NCI-H146 treated with DMSO at 0.1 percent for 48 hours (cell line): Measurements from ENCODE around the gene CYB5B.

Source experiments
- DNase-seq: peaks from one replicate; lab custom pipeline; 2025; ENCODE audit not compliant: unreplicated experiment; lab: John Stamatoyannopoulos, UW

CYB5B gene, protein sequence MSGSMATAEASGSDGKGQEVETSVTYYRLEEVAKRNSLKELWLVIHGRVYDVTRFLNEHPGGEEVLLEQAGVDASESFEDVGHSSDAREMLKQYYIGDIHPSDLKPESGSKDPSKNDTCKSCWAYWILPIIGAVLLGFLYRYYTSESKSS

DNA sequence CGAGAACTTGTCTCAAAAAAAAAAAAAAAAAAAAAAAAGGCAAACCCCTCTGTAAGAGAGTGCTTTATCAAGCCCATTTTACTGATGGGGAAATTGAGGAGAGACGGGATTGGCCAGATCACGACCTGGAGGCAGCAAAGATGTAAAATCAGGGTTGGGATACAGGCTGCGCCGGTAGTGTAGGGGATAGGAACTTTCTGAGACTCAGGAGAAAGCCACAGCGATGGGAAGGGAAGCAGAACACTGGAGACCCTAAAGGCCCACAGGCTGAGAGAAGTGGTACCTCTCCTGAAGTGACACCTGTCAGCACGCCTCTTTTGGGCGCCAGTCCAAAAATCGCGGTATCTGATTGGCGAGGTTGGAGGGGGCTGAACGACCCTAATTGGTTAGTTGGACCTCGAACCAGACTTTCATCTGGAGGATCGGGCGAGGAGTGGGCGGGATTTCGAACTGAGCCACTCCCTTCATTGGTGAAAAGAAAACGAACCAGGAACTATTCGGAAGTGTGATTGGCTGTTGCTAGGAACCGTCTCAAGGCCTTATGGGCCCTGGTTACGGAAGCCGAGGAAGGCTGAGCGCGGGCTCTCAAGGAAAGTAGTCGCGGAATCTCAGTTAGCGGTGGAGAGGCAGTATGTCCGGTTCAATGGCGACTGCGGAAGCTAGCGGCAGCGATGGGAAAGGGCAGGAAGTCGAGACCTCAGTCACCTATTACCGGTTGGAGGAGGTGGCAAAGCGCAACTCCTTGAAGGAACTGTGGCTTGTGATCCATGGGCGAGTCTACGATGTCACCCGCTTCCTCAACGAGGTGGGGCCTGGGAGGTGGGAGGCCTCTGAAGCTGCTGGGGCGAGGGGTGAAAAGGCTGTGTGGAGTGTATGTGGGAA lies at the start of gene CYB5B:
CYB5B (plus strand) TSS at position 567 of the 882 bp plus-strand sequence; CDS start at position 632, 65 bp downstream.
- DNase-seq = peak; percentile 97

DNA sequence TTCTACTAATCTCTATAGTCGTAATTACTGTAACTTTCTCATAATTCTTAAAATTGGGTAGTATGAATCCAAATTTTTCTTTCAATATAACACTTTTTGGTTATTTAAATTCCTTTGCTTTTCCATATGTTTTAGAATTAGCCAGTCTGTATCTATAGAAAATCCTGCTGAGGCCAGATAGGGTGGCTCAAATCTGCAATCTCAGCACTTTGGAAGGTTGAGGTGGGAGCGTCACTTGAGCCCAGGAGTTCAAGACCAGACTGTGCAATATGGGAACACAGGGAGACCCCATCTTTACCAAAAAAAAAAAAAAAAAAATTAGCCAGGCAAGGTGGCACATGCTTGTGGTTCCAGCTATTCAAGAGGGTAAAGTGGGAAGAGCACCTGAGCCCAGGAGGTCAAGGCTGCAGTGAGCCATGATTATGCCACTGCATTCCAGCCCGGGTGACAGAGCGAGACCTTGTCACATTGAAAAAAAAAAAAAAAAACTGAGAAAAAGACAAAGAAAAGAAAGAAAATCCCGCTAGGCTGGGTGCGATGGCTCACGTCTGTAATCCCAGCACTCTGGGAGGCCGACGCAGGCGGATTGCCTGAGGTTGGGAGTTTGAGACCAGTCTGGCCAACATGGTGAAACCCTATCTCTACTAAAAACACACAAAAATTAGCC lies 47.9 kb upstream of the CYB5B start:
- DNase-seq = no peak

DNA sequence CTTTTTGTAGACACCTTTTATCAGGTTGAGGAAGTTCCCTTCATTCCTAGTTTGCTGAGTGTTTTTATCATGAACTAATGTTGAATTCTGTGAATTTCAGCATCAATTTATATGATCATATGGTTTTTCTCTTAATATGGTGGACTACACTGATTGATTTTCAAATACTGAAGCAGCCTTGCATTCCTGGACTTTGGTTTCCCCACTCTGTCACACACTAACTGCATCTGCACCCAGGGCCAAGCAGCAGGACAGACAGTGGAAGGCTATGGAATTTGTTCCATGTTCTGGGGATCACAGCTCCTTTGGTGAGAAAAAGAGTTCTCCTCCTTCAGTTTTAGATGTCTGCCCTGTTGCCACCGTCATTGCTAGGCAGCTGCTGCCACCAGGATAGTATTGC lies 46.4 kb upstream of the CYB5B start:
- no peak for DNase-seq

DNA sequence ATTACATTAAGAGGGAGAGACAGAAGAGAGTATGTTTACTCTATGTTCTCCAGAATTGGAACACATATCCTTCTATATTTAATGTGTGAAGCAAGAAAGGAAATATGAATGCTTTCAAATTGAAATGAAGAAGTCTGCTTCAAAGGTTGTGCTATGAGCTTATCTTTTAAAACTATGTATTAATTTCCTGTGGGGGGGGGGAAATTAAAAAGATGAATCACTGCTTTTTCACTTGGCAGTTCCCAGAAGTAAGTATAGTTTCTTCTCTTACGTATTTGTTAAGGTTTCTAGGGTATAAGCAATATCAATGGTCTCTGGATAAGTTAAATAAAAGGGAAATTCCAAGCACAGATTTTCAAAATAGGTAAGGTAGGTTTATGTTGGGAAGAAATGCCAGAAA lies 45.7 kb upstream of the CYB5B start:
- no peak for DNase-seq

DNA sequence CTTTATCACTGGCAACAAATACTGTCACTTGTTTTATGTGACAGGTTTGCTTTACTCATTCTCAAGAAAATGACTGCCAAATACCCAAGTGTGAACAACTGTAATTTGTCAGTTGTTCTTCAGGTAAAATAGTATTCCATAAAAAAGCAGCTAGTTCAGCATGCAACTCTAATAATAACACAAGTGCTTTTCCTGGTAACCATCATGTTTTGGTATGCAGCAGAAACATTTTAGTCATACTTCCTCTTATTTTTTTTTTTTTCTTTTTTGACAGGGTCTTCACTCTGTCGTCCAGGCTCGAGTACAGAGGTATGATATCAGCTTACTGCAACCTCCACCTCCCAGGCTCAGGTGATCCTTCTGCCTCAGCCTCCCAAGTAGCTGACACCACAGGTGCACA lies 43.2 kb upstream of the CYB5B start:
- no peak for DNase-seq

DNA sequence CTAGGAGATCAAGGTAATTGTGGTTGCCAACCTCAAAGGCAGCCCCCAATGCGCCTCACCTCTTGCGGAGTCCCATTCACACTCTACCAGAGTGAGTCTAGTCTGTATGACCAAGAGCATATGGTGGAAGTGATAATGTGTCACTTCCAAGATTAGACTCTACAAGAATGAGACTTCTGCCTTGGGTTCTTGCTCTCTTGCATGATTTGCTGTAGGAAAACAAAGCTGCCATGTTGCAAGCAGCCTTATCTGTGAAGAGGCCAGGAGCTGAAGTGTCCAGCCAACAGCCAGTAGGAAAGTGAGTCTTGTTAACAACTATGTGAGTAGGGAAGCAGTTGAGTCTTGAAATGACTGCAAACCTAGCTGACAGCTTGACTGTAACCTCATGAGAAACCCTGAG lies 42.0 kb upstream of the CYB5B start:
- DNase-seq = no peak

DNA sequence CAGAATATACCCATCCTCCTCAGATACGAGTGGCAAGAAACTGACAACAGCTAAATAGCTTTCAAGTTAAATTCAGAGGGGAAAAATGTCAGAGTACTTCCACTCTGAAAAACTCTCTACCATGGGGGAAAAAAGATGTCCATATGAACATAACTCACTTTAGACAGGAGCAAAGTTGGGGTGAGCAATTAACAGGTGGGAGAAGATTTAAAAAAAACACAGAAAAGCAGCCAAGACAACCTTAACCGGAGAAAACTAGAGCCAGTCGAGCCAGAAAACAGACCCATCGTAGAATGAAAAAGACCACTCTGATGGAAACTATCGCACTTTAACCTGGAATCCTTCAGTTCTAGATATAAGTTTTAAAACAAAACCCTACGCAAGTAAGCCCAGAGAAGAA lies 39.4 kb upstream of the CYB5B start:
- DNase-seq = no peak

DNA sequence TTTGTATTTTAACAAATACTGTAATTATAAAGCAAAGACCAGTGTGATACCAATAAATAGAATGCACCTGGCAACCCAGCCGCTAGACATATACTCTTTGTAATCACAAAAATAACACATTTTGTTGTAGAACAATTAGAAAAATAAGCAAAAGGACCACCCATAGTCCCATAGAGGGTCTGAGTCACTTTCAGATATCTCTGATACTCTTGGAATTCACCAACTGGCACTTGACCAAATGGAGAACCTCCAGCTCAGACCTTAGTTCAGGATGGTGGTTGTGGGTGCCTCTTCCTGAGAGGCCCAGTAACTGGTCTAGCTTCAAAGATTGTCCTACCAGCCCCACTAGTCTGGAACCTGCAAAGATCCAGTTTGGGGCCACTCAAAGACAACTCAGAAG lies 37.8 kb upstream of the CYB5B start:
- no peak for DNase-seq

DNA sequence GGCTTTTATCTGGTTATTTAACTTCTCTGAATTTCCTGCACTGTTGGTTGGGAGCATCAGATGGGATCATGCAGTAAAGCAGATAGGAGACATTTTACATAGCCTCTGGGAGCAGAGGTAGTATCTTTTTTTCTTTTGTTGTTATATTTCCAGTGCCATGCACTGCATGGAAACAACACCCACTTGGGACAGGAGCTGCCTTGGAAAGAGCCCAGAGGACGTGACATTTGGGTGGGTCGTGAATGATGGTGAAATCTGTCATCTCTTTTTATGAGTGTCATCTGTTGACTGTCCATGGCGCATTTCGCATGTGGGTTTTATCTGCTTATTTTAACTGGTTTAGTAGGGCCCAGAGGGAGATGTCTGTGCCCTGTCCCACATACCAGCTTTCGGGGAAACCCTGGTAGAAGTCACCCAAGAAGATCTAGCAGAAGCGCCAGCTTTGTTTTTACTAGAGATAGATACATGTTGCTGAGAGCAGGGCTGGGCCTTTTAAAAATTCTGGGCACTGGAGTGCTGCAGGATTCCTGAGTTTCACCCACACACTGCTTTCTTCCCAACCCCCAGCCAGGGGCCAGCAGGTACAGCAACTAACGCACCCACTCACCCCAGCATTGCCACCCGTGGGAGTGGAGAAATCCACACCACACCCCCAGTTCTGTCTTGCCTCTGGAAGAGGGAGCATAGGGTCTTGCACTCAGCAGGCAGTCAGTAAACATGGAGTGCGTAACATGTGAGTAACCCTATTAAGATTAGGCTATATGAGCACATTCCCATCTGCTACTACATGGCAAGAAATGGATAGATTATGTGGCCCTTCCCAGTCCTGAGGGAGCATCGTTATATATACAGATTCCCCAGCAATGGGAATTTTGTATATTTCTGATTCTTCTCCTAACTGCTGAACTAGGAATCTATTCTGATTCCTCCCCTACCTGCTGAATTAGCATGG lies 30.2 kb upstream of the CYB5B start:
- no peak for DNase-seq

DNA sequence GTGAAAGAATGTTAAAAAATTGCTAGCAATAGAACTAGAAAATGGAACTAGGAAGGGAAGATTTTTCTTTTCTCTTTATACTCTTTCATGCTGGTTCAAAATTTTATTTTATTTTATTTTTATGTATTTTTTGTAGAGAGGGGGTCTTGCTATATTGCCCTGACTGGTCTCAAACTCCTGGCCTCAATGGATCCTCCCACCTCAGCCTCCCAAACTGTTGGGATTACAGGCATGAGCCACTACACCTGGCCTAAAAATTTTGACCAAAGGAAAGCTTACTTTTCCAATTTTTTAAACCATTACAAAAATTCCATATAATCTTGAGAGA lies 28.6 kb upstream of the CYB5B start:
- no peak for DNase-seq

DNA sequence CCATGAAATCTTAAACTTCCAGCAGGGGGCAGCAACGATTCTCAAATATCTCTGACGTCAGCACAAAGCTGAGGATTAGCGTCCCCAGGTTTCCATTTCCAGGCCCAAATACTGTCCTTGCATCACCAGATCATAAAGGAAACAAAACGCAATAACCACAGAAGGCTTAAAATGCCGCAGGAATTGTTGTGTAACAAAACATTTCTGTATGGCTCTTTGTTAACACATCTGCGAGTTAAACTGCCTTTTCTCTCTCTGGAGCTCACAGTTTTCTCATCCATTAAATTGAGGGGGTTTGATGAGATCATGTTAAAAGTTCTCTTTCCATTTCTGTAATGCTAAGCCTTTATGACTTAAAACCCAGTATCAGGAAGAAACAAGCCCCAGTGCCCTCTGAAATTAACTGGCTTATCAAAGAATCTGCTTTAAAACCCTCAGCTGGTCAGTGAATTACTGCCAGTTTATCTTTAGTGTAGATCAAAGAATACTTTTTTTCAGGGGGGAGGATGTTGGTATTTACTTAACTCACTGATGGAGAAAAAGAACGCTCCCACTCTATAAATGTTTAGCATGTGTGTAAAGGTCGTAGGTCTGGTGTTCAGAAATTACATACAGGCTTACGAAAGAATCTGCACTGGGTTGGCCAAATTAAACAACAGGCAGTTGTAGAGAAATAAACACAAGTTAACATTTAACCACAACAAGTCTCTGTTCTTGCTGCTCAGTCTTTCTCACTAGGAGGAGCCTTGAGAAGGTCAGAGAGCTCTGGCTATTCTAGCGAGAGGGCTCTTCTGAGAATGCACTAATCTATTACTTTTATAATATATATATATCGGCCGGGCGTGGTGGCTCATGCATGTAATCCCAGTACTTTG lies 28.0 kb upstream of the CYB5B start:
- peak; percentile 49 for DNase-seq

DNA sequence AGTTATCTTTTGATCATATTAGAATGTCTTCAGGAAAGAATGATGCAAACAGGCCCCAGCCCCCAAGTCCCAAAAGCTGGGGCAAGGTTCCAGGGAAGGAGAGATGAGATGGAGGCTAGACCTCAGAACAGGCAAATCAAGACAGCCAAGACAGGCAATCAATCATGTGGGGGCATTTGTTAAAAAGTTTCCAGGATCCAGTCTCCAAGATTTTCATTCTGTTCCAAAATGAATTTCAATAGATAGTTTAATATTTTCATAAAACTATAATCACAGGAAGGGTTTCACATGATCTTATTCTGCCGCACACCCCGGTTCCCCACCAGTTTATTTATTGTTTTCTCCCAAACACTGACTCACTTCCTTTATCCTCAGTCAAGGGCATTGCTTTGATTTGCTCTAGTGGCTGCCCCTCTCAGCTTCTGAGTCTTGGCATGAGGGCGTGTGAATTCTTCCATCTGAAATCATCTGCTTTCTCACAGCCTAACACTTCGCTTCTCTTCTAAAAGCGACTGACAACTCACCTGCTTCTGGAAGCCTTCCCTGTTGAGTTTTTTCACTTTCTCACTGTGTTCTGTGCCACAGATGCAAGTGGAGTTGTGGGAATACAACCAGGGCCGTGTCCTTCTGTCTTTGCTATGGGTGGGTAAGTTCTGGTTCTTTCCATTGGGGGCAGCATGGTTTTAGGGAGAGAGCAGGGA lies 26.4 kb upstream of the CYB5B start:
- no peak for DNase-seq

DNA sequence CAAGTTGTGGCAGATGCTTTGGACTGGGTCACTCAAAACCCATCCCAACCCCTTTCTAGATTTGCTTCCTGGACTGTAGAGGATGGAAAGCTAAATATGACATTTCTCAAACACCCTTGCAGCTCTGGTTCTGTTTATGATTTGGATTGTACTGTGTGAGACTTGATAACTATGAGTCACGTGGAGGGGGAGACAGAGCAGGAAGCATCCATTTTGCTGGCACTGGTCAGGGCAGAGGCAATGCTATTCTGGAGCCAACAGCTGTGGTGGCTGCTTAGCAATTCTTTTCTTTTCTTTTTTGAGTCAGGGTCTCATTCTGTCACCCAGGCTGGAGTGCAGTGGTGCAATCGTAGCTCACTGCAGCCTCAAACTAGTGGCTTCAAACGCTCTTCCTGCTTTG lies 25.1 kb upstream of the CYB5B start:
- DNase-seq = no peak

DNA sequence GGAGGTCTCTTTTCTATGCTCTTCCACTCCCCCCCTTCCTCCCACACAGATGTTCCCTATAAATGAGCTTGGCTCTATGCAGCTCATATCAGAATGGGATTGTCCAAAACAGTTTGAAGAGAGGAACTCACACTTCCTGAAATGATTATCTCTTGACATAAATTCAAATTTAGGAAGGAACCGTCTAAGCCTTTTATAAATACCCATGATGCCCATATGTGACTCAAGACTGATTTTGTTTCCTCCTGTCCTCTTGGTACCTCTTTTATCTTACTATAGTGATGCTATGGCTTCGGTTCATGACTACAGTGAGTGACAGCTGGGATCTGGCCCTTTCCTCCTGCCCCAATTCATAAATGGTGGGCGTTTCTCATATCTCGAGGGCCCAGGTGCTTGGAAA lies 22.0 kb upstream of the CYB5B start:
- DNase-seq = no peak

DNA sequence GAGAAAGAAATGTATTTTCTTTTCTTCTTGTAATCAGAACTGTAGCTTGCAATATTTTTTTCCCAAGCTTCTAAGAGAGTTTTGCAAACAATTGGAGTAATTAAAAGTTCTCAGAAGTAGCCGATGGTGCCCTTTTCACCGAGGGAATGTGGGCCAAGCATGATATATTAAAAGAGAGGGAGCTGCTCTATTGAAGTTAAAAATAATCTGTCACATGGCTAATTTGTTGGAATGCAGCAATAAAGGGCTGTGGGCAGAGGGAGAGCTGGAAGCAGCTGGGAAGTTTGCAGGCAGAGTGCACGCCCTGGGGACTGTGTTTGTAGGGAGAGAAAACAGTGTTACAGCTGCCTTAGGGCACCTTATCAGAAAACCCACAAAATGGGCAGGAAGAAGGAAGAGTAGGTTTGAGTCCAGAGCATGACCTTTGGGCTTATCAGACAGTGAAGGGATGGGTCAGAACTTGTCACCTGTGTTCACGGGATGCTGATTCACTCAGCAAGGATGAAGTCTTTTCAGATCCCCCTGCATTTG lies 20.1 kb upstream of the CYB5B start:
- DNase-seq = no peak

DNA sequence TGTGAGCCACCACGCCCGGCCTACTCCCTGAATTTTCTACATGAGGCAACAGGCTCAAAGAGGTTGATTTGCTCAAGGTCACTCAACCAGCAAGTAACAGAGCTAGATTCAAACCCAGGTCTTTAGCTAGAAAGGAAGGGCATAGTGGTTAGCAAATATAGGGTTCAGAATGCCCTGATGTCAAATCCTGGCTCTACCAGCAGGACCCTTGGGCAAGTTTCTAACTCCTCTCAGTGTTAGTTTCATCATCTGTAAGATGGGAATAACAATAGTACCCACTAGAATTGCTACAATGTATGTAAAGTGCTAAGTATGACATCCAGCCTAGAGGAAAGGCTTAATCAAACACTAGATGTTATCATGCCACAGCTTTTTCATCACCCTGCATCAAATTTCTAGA lies 19.1 kb upstream of the CYB5B start:
- no peak for DNase-seq

DNA sequence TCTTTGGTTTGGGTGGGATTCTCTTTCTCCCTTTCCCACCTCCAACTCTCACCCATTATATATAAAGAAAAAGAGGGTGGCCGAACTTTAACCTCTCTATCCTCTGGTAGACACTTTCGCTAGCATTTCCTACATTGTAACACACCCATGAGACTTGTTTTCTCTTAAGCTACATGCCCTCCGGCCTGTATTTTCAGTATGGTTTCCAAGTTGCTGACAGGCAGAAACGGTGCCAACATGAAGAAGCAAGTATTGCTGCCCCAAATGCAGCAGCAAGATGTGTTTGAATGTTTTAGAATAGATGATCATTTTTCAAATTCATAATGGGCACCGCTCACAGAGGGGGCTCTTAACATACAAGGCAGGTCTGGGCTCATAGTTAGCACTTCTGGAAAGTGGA lies 18.7 kb upstream of the CYB5B start:
- no peak for DNase-seq

DNA sequence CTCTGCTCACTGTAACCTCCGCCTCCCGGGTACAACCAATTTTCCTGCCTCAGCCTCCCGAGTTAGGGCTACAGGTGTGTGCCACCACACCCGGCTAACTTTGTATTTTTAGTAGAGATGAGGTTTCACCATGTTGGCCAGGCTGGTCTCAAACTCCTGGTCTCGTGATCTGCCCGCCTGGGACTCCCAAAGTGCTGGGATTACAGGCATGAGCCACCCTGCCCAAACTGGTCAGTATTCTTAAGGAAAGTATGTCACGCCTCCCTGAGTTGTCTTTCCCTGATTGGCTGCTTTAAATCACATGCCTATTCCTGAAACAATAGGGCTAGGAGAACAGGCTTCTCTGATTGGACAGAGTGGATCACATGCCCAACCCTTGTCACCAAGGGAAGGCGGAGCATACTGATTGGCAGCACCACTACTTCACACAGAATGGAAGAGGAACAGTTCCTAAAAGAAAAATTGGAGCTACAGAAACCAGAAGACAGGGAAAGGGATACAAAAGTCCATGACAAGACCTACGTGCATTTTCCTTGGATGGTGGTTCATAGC lies 17.6 kb upstream of the CYB5B start:
- no peak for DNase-seq

DNA sequence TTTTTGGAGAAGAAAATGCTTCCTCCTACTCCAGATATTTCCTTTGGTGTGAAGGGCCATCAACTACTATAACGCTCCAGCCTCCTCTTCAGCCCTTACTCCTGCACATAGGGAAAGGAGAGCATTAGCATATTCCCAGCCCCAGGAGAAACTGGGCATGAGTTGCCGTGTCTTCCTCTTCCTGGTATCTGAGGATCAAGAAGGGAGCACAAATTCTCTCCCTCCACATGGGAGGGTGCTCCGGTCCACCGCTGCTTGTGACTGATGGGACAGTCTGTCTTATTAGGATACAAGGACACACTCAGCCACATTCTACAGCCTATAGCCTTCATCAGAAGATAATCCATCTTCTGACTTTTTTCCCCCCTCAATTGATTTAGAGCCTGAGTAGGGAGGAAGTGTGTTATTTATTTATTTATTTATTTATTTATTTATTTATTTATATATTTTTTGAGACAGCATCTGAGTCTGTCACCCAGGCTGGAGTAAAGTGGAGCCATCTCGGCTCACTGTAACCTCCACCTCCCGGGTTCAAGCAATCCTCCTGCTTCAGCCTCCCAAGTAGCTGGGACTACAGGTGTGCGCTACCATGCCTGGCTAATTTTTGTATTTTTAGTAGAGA lies 16.6 kb upstream of the CYB5B start:
- DNase-seq = no peak
